Activated CD8-positive, alpha-beta memory T cell treated with anti-CD3 and anti-CD28 coated beads for 24 hours (primary cell): ENCODE data around the gene ADK.
"Not testable (repeated sequence)": the region's sequence is repeated elsewhere in the genome, so short reads cannot be mapped to it uniquely, and the experiment has no call there.

Experiments
- DNase-seq: peaks from one replicate; pipeline ENCODE4 v3.0.0-alpha.2; 2020

ADK gene

GRCh38 chr10:74244097-74244685 is 93.2 kb downstream of the ADK start:
- no peak for DNase-seq

GRCh38 chr10:74244807-74245206 is 93.8 kb downstream of the ADK start:
- DNase-seq = no peak

DNA sequence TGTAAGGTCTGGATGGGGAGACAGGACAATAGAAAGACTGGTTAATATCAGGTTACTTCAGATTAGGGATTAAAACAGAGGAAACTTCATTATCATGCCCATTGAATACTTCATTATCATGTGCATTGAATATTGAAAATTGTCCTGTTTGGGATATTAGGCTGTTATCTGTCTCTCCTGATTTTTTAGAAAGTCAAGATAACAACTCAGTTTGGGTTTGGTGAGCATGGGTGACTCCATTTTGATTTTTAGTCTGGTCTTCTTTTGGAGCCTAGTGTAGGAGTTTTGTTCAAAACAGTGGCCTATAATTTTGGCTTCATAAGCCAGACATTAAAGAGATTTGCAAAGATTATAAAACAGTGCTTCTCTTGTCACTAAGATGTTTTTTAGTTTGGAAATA is 95.5 kb downstream of the ADK start:
- no peak for DNase-seq

DNA sequence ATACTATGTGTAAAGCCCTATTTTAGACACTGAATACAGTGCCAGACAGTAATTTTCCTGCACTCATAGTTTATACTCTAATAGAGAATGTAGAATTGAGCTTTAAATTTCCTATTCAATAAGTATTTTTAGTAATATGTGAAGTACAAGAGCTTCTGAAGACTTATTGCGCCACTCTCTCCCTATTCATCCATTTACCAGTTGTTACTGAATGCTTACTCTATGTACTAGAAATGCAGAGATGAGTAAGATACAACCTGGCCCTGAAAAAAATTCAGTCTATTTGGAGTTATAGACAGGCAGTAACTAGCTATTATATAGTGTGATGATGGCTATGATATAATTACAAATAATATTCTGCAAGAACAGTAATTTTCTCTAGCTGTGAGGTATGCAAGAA is 98.8 kb downstream of the ADK start:
- DNase-seq = no peak

GRCh38 chr10:74255214-74255613 is 104.2 kb downstream of the ADK start:
- no peak for DNase-seq

GRCh38 chr10:74255888-74256357 is 104.9 kb downstream of the ADK start:
- no peak for DNase-seq

DNA sequence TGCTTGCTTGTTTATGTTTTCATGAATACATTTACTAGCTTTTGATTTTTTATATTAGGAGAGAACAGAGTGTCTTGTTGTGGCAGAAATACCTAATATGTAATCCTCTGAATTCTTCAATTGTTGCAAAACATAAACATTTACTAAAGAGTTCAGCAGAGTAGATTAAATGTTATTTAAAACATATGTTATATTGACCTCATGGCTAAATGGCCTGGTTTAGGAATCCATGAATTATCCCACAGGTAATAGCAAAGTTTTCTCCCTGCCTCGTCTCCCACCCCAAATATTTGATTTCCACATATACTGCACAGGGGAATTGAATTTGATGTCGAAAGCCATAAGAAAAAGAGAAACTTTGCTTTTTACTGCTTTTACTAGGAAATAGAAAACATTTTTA is 111.8 kb downstream of the ADK start:
- DNase-seq = no peak

GRCh38 chr10:74263996-74264395 is 113.0 kb downstream of the ADK start:
- DNase-seq = no peak

DNA sequence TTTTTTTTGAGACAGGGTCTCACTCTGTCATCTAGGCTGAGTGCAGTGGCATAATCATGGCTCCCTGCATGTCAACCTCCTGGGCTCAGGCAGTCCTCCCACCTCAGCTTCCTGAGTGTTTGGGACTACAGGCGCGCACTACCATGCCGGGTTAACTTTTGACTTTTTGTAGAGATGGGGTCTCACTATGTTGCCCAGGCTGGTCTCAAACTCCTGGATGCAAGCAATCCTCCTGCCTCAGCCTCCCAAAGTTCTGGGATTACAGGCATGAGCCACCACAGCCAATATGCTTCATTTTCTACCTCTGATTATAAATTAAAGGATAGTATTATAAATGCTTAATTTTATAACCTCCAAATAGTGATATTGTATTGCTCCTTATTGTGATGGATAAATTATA is 121.3 kb downstream of the ADK start:
- DNase-seq = no peak

DNA sequence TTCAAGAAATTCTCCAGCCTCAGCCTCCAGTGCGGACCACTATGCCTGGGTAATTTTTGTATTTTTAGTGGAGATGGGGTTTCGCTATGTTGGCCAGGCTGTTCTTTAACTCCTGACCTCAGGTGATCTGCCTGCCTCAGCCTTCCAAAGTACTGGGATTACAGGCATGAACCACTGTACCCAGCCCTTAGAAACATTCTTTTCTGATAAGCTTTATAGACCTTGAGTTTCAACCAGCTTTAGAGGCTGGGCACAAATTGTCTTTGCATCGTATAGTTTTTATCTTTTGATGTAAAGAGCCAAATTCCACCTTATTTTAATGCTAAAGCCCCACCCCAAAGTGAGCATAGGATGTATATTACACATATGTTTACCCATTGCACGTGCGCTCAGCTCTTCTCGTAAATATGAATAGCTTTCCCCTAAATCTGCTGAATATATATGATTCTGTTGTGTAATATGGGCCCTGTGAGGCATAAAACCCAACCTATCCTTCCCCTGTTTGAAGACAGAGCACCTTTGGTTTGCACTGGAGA is 124.8 kb downstream of the ADK start:
- DNase-seq = no peak

DNA sequence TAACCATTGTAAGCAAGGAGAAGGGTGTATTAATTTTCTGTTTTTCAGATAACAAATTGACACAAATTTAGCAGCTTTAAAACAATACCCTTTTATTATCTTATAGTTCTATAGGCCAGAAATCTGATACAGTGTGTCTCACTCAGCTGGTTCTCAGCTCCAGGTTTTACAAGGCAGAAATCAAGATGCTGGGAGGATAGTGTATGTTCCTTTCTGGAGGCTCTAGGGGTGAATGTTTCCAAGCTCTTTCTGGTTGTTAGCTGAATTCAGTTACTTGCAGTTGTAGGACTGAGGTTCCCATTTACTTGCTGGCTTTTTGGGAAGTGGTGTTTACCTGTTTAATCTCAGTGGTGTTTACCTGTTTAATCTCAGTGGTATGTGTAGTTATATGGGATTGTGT is 125.4 kb downstream of the ADK start:
- DNase-seq = no peak

GRCh38 chr10:74282151-74282847 is 131.3 kb downstream of the ADK start:
- no peak for DNase-seq

- DNase-seq = no peak
Measured at GRCh38 chr10:74282848-74283210, 131.8 kb downstream of the ADK start.

GRCh38 chr10:74289188-74289587 is 138.2 kb downstream of the ADK start:
- no peak for DNase-seq

DNA sequence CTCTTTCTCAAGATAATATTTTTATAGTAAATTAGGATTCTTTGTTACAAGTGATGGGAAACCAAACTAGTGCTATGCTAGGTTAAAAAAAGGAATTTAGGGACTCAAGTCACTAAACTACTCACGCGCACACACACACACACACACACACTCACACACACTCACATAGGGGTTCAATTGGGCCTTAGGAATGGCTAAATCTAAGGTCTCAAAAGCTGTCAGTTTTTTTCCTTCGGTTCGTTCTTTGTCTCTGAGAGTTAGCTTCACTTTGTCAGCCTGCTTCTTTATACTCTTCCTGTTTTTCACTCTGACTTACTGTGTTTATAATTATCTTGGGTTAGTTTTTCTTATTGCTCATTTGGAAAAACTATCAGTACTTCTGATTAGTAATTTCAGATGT is 138.9 kb downstream of the ADK start:
- no peak for DNase-seq

DNA sequence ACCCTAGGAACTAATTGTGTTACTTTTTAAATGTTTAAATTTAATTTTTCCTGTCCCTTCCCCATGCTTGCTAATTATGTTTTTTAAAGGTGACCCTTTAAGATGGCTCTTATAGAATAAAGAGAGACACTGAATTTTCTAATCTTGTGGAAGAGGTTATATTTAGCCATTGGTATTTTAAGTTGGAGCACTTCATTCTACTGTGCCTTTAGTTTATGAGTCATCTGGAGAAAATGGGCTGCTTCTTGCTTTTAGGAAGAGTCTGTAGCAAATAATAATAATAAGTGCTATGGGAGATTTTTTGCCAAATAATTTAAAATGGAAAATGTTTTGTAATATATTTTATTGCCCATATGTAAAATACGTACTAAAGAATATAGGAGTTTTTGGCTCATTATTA is 139.7 kb downstream of the ADK start:
- DNase-seq = no peak

DNA sequence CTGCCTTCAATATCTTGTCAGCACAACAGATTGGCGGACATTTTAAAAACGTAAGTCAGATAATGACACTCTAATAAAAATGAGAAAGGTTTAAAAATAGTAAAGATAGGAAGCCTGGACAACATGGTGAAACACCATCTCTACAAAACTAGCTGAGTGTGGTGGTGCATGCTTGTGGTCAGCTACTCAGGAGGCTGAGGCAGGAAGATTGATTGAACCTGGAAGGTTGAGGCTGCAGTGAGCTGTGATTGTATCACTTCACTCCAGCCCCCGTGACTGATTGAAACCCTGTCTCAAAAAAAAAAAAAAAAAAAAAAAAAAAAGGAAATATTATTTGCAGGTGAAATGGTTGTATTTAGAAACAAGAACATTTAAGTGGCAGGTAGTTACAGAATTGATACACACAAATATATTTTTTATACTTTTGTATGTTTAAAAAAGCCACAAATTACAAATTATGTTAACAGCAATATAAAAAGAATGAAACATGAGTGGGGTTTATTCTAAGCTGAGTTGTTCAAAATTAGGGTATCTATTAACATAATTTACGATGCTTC is 141.9 kb downstream of the ADK start:
- no peak for DNase-seq

GRCh38 chr10:74293686-74294371 is 142.8 kb downstream of the ADK start:
- DNase-seq = no peak

- no peak for DNase-seq
Measured at GRCh38 chr10:74297389-74298080, 146.5 kb downstream of the ADK start.

GRCh38 chr10:74300074-74300621 is 149.1 kb downstream of the ADK start:
- DNase-seq = not testable (repeated sequence)

DNA sequence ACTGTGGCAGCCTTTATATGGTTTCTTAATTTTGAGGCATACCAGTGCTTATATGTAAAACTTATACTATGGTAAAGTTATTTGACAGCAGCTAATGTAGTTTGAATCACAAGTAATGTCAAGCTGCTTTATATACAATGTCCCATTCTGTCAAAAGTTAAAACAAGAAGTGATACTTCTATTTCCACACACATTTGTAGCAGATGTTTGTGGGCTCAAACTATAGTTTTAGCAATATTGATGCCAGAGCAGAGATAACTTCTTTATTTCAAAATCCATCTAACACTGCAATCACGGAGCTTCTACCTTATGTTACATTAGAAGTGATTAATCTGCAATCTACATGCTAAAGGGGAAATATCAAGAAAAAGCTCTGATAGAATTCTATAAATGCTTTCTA is 149.6 kb downstream of the ADK start:
- DNase-seq = no peak

DNA sequence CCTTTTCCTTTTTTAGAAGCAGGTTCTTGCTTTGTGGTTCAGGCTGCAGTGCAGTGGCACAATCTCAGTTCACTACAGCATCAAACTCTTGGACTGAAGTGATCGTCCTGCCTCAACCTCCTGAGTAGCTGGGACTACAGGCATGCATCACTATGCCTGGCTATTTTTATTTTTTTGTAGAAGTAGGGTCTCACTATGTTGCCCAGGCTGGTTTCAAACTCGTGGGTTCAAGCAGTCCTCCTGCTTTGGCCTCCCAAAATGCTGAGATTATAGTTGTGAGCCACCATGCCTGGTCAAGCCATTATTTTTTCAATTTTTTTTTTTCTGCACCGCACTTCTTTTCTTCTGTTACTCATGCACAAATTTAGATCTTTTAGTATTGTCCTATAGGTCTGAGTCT is 154.7 kb downstream of the ADK start:
- DNase-seq = no peak
